H54 (cell line): ENCODE measurements around the gene MPDZ.

Experiments
- DNase-seq: peaks from one replicate; pipeline ENCODE4 v3.0.0; 2011; ENCODE audit warnings: low spot score, mixed read lengths; ENCODE audit not compliant: insufficient read length
- FAIRE-seq: peaks from 3 replicates; lab custom pipeline; 2011; peaks lifted over from hg19 to GRCh38; lab: Jason Lieb, UNC
- POLR2A ChIP-seq: IDR thresholded peaks from 2 replicates; pipeline ENCODE4 v1.6.1; 2011; ENCODE audit warnings: low read depth, mild to moderate bottlenecking, low read length

Gene MPDZ

GRCh38 chr9:13127131-13127530 is 152.4 kb downstream of the MPDZ start:
- FAIRE-seq (no peak), DNase-seq (no peak)
- TF ChIP-seq POLR2A, result no peak

- FAIRE-seq (no peak), DNase-seq (no peak)
- TF ChIP-seq POLR2A, result no peak
These were observed 154.2 kb downstream of the MPDZ start for GRCh38 chr9:13125261-13125660.

- no peak for TF ChIP-seq POLR2A
- DNase-seq (no peak), FAIRE-seq (no peak)
These were observed 156.6 kb downstream of the MPDZ start for GRCh38 chr9:13122756-13123369.

GRCh38 chr9:13118313-13118712 is 161.2 kb downstream of the MPDZ start:
- no peak for TF ChIP-seq POLR2A
- FAIRE-seq (no peak), DNase-seq (no peak)

- TF ChIP-seq POLR2A, result no peak
- FAIRE-seq (no peak), DNase-seq (no peak)
These were observed 163.2 kb downstream of the MPDZ start for GRCh38 chr9:13116292-13116691.

GRCh38 chr9:13113751-13114150 is 165.7 kb downstream of the MPDZ start:
- no peak for FAIRE-seq
- no peak for TF ChIP-seq POLR2A
- no peak for DNase-seq

GRCh38 chr9:13113216-13113615 is 166.3 kb downstream of the MPDZ start:
- TF ChIP-seq POLR2A, result no peak
- FAIRE-seq (no peak), DNase-seq (no peak)

GRCh38 chr9:13111778-13112177 is 167.7 kb downstream of the MPDZ start:
- no peak for TF ChIP-seq POLR2A
- no peak for DNase-seq
- no peak for FAIRE-seq

GRCh38 chr9:13110766-13111417 is 168.6 kb downstream of the MPDZ start:
- FAIRE-seq, result no peak
- DNase-seq, result no peak
- no peak for TF ChIP-seq POLR2A

- FAIRE-seq (no peak), DNase-seq (no peak)
- TF ChIP-seq POLR2A, result no peak
These were observed 169.7 kb downstream of the MPDZ start for GRCh38 chr9:13109781-13110180.

- FAIRE-seq (no peak), DNase-seq (no peak)
- TF ChIP-seq POLR2A, result no peak
These were observed 172.5 kb downstream of the MPDZ start for GRCh38 chr9:13107008-13107407.

GRCh38 chr9:13100914-13101572 is 178.4 kb downstream of the MPDZ start:
- DNase-seq, result no peak
- TF ChIP-seq POLR2A, result no peak
- no peak for FAIRE-seq

GRCh38 chr9:13095056-13095455 is 184.4 kb downstream of the MPDZ start:
- FAIRE-seq, result no peak
- TF ChIP-seq POLR2A, result no peak
- DNase-seq, result no peak

- DNase-seq (no peak), FAIRE-seq (no peak)
- no peak for TF ChIP-seq POLR2A
These were observed 188.9 kb downstream of the MPDZ start for GRCh38 chr9:13090628-13091027.
